ENCODE results near the gene TMEM43.
A peak's percentile ranks its signal among the peaks of the same experiment; 100 is the strongest.

TMEM43 gene

GRCh38 chr3:14124615-14125192 lies at the start of gene TMEM43, which contains the start of gene CHCHD4:
Gene TMEM43 (plus strand): TSS chr3:14125052. CDS start chr3:14125194, 142 bp downstream.
Gene CHCHD4 (minus strand): TSS chr3:14124870. CDS start chr3:14124676, 194 bp downstream.
- ChIA-PET CTCF (interaction anchor here (0.6 to 2.9 kb wide), 4 partner anchors 228 to 1208 kb away, joined by 3 to 13 read pairs (median 4); partner anchors contain the start of gene SH3BP5), POLR2A (interaction anchor here (0.8 to 2.1 kb wide), 10 partner anchors 10 to 527 kb away, joined by 3 to 32 read pairs (median 7); partner anchors contain the start of genes CCDC174, LSM3 and XPC)
- H3K36me3 ChIP-seq (ENCODE audit: control insufficient read depth in 2 of 2, insufficient read depth in 1 of 2, low read length in 2 of 2): peaks cover 11 to 59% of the 10 kb centered on the region in 2 experiments
- H3K4me1 ChIP-seq (ENCODE audit: control insufficient read depth, insufficient read depth, low read length): peaks cover 4% of the 10 kb centered on the region
- H3K4me3 ChIP-seq (ENCODE audit: low read depth, low read length): peak within 1 kb of the TSS; percentile 73
- no peaks in the 10 kb centered on the region for H3K9me3 ChIP-seq (ENCODE audit: control insufficient read depth, insufficient read depth, low read depth, low read length)
- peak within 1 kb of the TSS; percentile 73 for H3K27ac ChIP-seq (ENCODE audit: extremely low read depth, low read depth, low read length)
- TF ChIP-seq KLF1 (tag by site-specific recombination; IDR thresholded peaks at IDR 0.05) (no peak), ZIC2 (tag by site-specific recombination; IDR thresholded peaks at IDR 0.05) (peak; percentile 41; the same call in 1 of the 2 replicates), ZNF391 (tag by site-specific recombination; IDR thresholded peaks at IDR 0.05; ENCODE audit: borderline replicate concordance, low read depth) (no peak), MYNN (tag by site-specific recombination; IDR thresholded peaks at IDR 0.05; ENCODE audit: borderline replicate concordance) (no peak), ZNF341 (tag by site-specific recombination; IDR thresholded peaks at IDR 0.05; ENCODE audit: low read depth) (peak; percentile 64), ZNF76 (tag by site-specific recombination; IDR thresholded peaks at IDR 0.05; ENCODE audit: borderline replicate concordance, low read depth) (peak; percentile 94), ZNF585B (tag by site-specific recombination; IDR thresholded peaks at IDR 0.05) (no peak), ZNF10 (tag by site-specific recombination; IDR thresholded peaks at IDR 0.05) (peak; percentile 27; the same call in 1 of the 2 replicates), ZNF610 (tag by site-specific recombination; IDR thresholded peaks at IDR 0.05; ENCODE audit: borderline replicate concordance) (no peak), ZNF2 (tag by site-specific recombination; IDR thresholded peaks at IDR 0.05) (no peak), ZNF792 (tag by site-specific recombination; IDR thresholded peaks at IDR 0.05) (no peak), ZBTB6 (tag by site-specific recombination; IDR thresholded peaks at IDR 0.05) (0 out of 2 replicates have a peak, but pooled peaks have one; percentile 28), ZBTB26 (tag by site-specific recombination; optimal IDR thresholded peaks at IDR 0.05) (peak; percentile 84), ZNF629 (tag by site-specific recombination; IDR thresholded peaks at IDR 0.05) (no peak), ZNF324 (tag by site-specific recombination; IDR thresholded peaks at IDR 0.05) (peak; percentile 34; the same call in 1 of the 2 replicates), ZNF600 (tag by site-specific recombination; IDR thresholded peaks at IDR 0.05) (no peak), ZNF660 (tag by site-specific recombination; IDR thresholded peaks at IDR 0.05) (peak; percentile 13; the same call in 1 of the 2 replicates), ZBTB8A (tag by site-specific recombination; IDR thresholded peaks at IDR 0.05) (peak; percentile 90), ZNF146 (tag by site-specific recombination; IDR thresholded peaks at IDR 0.05) (no peak), KLF10 (tag by site-specific recombination; IDR thresholded peaks at IDR 0.05) (peak; percentile 78; the same call in 1 of the 2 replicates), SP3 (tag by site-specific recombination; IDR thresholded peaks at IDR 0.05) (peak; percentile 87), ZNF623 (tag by site-specific recombination; IDR thresholded peaks at IDR 0.05) (no peak), ZNF157 (tag by site-specific recombination; IDR thresholded peaks at IDR 0.05) (no peak), ZNF692 (tag by site-specific recombination; IDR thresholded peaks at IDR 0.05) (peak; percentile 58; the same call in 1 of the 2 replicates), GLIS1 (tag by site-specific recombination; IDR thresholded peaks at IDR 0.05) (peak; percentile 87), ZNF768 (tag by site-specific recombination; IDR thresholded peaks at IDR 0.05) (no peak), TRIM28 (IDR thresholded peaks at IDR 0.05; ENCODE audit: borderline replicate concordance, low read length) (0 out of 2 replicates have a peak, but pooled peaks have one; percentile 15), ZNF843 (tag by site-specific recombination; IDR thresholded peaks at IDR 0.05) (peak; percentile 35; the same call in 1 of the 2 replicates), ZNF521 (tag by site-specific recombination; IDR thresholded peaks at IDR 0.05) (no peak), KLF16 (tag by site-specific recombination; IDR thresholded peaks at IDR 0.05) (0 out of 2 replicates have a peak, but pooled peaks have one; percentile 36), ZNF248 (tag by site-specific recombination; IDR thresholded peaks at IDR 0.05) (no peak)
- TF ChIP-seq, protein P1, sequence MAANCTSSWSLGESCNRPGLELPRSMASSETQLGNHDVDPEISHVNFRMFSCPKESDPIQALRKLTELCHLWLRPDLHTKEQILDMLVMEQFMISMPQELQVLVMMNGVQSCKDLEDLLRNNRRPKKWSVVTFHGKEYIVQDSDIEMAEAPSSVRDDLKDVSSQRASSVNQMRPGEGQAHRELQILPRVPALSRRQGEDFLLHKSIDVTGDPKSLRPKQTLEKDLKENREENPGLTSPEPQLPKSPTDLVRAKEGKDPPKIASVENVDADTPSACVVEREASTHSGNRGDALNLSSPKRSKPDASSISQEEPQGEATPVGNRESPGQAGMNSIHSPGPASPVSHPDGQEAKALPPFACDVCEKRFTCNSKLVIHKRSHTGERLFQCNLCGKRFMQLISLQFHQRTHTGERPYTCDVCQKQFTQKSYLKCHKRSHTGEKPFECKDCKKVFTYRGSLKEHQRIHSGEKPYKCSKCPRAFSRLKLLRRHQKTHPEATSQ (tag by site-specific recombination; IDR thresholded peaks at IDR 0.05): 0 out of 2 replicates have a peak, but pooled peaks have one; percentile 20
- TF ChIP-seq, protein P2, sequence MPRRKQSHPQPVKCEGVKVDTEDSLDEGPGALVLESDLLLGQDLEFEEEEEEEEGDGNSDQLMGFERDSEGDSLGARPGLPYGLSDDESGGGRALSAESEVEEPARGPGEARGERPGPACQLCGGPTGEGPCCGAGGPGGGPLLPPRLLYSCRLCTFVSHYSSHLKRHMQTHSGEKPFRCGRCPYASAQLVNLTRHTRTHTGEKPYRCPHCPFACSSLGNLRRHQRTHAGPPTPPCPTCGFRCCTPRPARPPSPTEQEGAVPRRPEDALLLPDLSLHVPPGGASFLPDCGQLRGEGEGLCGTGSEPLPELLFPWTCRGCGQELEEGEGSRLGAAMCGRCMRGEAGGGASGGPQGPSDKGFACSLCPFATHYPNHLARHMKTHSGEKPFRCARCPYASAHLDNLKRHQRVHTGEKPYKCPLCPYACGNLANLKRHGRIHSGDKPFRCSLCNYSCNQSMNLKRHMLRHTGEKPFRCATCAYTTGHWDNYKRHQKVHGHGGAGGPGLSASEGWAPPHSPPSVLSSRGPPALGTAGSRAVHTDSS (tag by site-specific recombination; IDR thresholded peaks at IDR 0.05): 0 out of 2 replicates have a peak, but pooled peaks have one; percentile 13
